GM18873 (cell line): ENCODE results near the gene CAMTA1.

ENCODE experiments used
- ATAC-seq: cut with Tn5 transposase; IDR thresholded peaks from one replicate; pipeline ENCODE4 v1.9.1; 2021; ENCODE audit warnings: mild to moderate bottlenecking, moderate library complexity, moderate number of reproducible peaks; ENCODE audit not compliant: unreplicated experiment, low FRiP score

Gene CAMTA1

GRCh38 chr1:7811476-7811875 is 1026.2 kb downstream of the CAMTA1 start:
- ATAC-seq = no peak

GRCh38 chr1:7813677-7814373 is 1028.6 kb downstream of the CAMTA1 start:
- no peak for ATAC-seq
